Dedifferentiated amniotic fluid mesenchymal stem cell (primary cell): ENCODE results near the gene TXNRD1.
"Not testable (repeated sequence)": the region's sequence is repeated elsewhere in the genome, so short reads cannot be mapped to it uniquely, and the experiment has no call there.

Experiments used
- DNase-seq: peaks from one replicate; pipeline ENCODE4 v3.0.0-alpha.2; 2016; ENCODE audit errors: extremely low spot score

Gene TXNRD1

DNA sequence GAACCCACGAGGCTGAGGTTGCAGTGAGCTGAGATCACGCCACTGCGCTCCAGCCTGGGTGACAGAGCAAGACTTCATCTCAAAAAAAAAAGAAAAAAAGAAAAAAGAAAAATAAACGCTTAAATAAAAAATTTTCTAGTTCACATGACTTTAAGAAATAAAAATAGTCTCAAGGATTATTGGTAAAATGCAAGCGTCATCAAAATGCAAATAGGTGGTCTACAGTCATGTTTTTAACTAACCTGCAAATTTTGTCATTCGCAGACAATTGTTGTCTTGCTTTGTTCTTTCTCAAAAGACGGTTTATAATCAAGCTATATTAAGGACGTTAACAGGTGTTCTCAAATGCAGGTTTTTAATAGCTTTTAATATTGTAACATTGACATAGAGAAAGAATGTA, 22.4 kb downstream of the TXNRD1 start:
- DNase-seq, result no peak

GRCh38 chr12:104242546-104243206, 27.1 kb downstream of the TXNRD1 start:
- DNase-seq, result no peak

DNA sequence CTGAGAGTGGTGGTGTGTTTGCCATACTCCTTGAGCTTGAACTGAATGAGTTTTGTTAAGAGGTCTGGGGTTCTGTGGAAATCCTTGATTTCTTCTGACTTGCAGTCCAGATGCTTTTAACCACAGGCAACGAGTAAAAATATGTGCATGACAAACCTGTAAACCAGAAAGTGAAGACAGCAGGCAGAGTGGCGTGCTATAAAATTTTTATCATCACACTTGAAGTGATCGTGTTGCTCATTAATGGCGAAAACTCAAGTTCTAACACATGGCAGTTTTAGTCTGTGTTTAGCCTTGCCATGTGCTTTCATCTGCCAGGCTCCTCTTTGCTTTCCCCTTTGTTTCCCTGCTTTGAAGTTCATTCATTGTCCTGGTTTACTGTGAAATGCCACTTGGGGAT, 28.0 kb downstream of the TXNRD1 start:
- no peak for DNase-seq

GRCh38 chr12:104243971-104244370, 28.4 kb downstream of the TXNRD1 start:
- DNase-seq, result no peak

GRCh38 chr12:104247698-104248097, 32.1 kb downstream of the TXNRD1 start:
- no peak for DNase-seq

- no peak for DNase-seq
These were observed 32.9 kb downstream of the TXNRD1 start for GRCh38 chr12:104248444-104248843.

GRCh38 chr12:104249017-104249416, 33.4 kb downstream of the TXNRD1 start:
- DNase-seq, result no peak

DNA sequence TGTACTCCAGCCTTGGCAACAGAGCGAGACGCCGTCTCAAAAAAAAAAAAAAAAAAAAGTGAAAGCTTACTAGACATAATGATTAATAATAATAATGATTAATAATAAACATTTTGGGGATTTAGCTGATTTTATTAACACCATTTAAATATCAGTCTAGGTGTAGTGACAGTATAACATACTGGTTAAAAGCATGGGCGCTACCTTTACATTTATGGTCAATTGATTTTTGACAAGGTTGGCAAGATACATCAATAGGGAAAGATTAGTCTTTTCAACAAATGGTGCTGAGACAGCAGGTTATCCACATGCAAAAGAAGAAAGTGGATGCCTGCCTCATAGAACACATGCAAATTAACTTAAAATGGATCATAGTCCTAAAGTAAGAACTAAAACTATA, 34.3 kb downstream of the TXNRD1 start:
- DNase-seq, result no peak

DNA sequence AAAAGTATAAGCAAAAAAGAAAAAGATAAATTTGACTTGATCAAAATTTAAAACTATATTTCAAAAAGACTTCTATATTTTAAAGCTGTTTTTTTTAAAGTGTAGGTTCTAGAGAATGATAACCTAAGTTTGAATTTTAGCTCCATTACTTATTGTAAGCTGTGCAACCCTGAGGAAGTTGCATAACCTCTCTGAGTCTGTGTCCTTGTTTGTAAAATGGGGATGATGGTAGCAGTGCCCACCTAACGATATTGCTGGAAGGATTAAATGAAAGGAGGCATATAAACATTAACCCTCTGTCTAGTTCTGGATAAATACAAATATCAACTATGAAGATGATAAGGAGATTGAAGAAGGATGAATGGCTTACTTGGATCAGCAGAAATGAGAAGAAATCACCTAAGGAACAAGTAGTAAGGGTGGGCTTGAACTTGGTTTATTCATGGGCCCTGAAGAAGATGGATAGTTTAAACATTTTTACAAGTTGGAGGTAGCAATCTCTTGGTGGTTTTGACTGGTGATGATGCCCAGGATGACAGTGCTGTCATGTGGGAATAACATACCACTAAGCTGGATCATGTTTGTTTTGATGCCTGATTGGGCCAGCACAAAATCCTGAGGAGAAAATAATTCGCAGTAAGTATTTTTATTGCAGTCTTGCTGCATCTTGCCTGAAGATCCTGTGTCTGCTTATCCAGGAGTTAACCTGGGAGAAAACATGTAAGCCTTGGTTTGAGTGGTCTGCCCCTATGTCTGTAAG, 35.0 kb downstream of the TXNRD1 start:
- no peak for DNase-seq

DNA sequence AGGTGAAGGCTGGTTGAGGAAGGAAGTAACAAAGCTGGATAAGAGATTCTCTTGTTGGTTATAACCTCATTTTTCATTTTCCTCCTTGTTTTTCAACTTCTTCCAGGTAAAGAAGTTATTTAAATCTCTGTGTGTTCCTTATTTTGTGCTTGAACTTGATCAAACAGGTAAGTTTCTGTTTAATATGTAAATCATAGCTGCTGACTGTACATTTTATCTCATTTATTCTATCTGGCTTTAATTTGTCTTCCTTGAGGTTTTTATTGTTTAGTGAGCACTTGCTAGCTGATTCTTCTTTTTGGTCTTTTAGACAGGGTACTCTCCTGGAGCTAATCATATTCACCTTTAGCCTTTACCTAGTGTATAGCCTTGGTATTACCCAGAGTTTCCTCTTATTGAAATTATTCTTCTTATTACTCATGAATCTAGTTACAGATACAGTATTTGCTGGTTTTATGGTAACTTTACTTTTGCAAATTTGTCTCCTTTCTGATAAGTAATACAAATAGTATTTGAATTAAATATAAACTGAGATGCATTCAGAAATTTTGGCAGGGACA, 42.4 kb downstream of the TXNRD1 start:
- no peak for DNase-seq

GRCh38 chr12:104258476-104259067, 43.0 kb downstream of the TXNRD1 start:
- DNase-seq, result no peak

DNA sequence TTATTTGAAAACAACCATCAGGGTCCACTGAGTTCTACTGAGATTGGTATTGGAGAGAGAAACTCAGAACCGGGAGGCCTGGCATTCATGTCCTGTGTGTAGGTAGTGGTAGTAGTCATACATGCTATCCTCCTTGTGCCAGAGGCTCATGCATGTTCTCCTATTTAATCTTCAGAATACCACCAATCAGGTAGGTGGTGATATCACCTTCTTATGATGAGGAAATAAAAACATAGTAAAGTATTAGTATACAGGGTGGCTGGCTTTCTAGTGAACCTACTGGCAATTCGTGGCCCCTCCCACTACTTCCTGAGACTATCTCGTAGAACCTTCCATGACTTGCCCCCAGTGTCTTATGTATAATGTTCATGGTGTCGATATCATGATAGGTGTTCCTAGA, 47.4 kb downstream of the TXNRD1 start:
- no peak for DNase-seq

DNA sequence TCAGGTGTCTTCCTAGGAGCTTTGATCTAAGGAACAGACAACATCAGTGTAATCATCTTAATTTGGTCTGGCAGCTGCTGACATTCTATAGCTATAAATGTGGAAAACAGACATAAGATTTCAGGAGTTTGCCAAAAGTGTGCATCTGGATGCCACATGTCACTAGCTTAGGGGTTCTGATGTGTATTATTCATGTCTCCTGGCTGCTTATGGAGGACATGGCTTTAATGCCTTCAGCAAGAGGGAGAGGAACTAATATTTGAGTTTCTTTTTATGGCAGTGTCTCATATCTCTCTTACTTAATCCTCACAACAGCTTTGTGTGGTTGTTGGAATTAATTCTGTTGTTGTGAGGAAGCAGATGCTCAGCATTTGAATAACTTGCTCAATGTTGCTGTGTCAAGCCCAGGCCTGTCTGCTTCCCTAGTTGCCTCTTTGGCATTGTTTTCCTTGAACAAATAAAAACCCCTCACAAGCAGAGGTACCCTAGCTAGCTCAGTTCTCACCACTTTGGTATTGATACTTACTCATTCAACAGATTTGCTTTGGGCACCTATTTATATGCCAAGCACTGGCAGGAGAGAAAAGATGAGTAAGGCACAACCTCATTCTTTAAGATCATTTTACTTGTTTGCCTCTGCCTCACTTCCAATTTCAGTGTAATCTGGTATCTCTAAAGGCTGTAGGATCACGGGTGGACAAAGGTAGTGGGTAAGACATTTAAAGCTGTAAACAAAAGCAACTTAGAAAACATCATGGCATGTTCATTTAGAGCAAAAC, 48.2 kb downstream of the TXNRD1 start:
- DNase-seq, result no peak

DNA sequence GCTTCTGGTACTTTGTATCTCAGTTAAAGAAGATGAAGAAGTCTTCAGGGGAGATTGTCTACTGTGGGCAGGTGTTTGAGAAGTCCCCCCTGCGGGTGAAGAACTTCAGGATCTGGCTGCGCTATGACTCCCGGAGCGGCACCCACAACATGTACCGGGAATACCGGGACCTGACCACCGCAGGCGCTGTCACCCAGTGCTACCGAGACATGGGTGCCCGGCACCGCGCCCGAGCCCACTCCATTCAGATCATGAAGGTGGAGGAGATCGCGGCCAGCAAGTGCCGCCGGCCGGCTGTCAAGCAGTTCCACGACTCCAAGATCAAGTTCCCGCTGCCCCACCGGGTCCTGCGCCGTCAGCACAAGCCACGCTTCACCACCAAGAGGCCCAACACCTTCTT, 49.9 kb downstream of the TXNRD1 start:
- not testable (repeated sequence) for DNase-seq

DNA sequence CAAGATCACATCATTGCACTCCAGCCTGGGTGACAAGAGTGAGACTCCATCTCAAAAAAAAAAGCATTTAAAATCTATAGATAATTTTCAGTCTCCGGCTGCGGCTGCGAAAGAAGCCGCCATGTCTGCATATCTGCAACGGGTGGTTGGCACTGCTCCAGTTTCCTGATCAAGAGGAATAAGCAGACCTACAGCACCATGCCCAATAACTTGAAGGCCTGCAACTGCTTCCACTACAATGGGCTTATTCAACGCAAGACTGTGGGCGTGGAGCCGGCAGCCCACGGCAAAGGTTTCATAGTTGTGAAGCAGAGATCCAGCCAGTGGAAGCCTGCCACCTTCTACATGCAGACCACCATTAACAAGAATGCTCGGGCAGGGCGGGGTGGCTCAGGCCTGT, 57.4 kb downstream of the TXNRD1 start:
- DNase-seq, result no peak

DNA sequence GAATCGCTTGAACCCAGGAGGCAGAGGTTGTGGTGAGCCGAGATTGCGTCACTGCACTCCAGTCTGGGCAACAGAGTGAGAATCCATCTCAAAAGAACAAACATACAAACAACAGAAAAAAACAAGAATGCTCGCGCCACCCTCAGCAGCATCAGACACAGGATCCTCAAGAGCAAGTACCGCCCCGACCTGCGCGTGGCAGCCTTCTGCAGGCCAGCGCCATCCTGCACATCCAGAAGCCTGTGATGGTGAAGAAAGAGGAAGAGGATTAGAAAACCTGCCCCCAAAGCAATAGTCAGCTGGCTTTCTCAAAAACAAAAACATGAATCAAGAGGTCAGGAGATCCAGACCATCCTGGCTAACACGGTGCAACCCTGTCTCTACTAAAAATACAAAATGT, 57.9 kb downstream of the TXNRD1 start:
- DNase-seq, result no peak

DNA sequence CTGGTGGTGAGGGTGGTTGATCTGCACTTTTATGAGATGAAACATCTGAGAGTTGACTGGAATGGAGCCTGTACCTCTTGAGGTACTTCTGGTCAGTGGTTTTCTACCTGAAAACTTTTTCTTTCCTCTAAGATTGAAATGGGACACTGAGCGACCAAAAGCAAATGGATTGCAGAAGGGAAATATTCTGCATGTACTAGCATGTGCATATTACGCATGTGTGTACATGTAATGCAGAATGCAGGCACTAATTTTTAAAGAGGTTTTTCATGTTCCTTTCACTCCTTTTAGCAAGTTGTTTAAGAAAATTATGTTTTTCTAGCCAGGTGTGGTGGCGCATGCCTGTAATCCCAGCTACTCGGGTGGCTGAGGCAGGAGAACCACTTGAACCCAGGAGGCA, 59.2 kb downstream of the TXNRD1 start:
- DNase-seq, result no peak

- DNase-seq, result no peak
These were observed 60.1 kb downstream of the TXNRD1 start for GRCh38 chr12:104275689-104276088.

GRCh38 chr12:104276273-104277131, 60.9 kb downstream of the TXNRD1 start:
- no peak for DNase-seq

DNA sequence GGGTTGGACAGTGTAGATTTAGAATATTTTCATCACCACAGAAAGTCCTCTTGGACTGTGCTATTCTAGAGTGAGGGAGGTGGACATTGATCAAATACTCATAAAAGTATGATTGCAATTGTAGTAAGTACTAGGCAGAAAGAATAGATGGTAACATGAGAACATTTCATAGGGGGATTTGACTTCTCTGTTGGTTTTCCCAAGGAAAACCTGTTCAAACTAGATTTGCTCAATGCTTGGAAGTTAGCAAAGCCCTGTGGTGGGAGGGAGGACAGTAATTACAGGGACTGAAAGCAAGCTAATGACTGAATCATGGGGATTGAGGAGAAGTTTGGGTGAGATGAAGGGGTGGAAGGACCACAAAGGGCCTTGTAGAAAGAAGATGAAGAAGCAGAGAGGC, 63.6 kb downstream of the TXNRD1 start:
- DNase-seq, result no peak

DNA sequence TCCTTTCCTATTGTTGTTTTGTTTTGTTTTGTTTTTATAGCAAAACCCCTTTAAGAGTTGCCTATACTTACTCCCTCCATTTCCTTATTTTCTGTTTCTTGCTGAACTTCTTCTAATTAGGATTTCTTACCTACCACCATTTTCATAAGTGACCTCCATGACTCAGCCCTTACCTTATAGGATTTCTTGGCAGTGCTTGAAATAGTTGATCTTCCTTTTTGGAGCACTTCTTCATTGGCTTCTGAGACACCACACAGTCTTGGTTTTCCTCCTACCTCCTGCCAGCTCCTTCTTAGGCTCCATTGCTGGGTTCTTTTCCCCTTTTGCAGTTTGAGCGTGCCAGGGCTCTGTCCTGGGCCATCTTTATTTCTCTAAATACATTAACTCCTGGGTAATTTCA, 64.5 kb downstream of the TXNRD1 start:
- no peak for DNase-seq
